ENCODE data around the gene CISTR. TPM values are rescaled to one million over a fixed set of nuclear protein-coding genes. Genes with fewer than 3 reads are reported as not detected.
A peak's percentile ranks its signal among the peaks of the same experiment; 100 is the strongest.

The CISTR gene
- total RNA-seq, 1 donor from 2014 or later: not detected

- peaks cover 50% of the 10 kb centered on the region for H3K27me3 Mint-ChIP-seq (ENCODE audit: low read depth, unreplicated experiment)
- no peak for FAIRE-seq
These were observed 11.7 kb downstream of the CISTR start for GRCh38 chr12:53740130-53740491.

GRCh38 chr12:53739214-53740129, 12.3 kb downstream of the CISTR start:
- H3K4me1 Mint-ChIP-seq (ENCODE audit: low read depth, unreplicated experiment): peaks cover 3% of the 10 kb centered on the region
- H3K4me3 ChIP-seq (ENCODE audit: insufficient read depth, low read depth, low read length): no peak overlapping the region
- no peak overlapping the region for H3K9ac ChIP-seq (ENCODE audit: low read length)
- H3K9me3 Mint-ChIP-seq (ENCODE audit: unreplicated experiment): no peaks in the 10 kb centered on the region
- peaks cover 50% of the 10 kb centered on the region for H3K27me3 Mint-ChIP-seq (ENCODE audit: low read depth, unreplicated experiment)
- no peak overlapping the region for H3K27ac ChIP-seq (ENCODE audit: low read depth, low read length)
- H3K36me3 ChIP-seq (ENCODE audit: insufficient read depth, low read length): no peaks in the 10 kb centered on the region
- H3K27me3 ChIP-seq (ENCODE audit: insufficient read depth, low read length): peaks cover 78% of the 10 kb centered on the region
- DNase-seq (ENCODE audit: low read depth) (no peak), FAIRE-seq (no peak)
- H3K79me2 ChIP-seq (ENCODE audit: insufficient read depth, low read length): no peaks in the 10 kb centered on the region
- H4K20me1 ChIP-seq (ENCODE audit: insufficient read depth, low read length): peaks cover 4% of the 10 kb centered on the region
- no peaks in the 10 kb centered on the region for H3K9me3 ChIP-seq (ENCODE audit: insufficient read depth, low read depth, low read length)
- no peaks in the 10 kb centered on the region for H3K4me1 ChIP-seq (ENCODE audit: insufficient read depth, low read length)
- H3K27ac Mint-ChIP-seq (ENCODE audit: unreplicated experiment): no peak overlapping the region
- H2AFZ ChIP-seq (ENCODE audit: low read depth, low read length): no peak overlapping the region
- no peaks in the 10 kb centered on the region for H3K36me3 Mint-ChIP-seq (ENCODE audit: low read depth, unreplicated experiment)
- H3K4me3 Mint-ChIP-seq (ENCODE audit: unreplicated experiment): peak overlapping the region; percentile 25
- TF ChIP-seq CTCF (IDR thresholded peaks at IDR 0.05; ENCODE audit: insufficient read depth, low read depth, low read length) (no peak), EZH2 (IDR thresholded peaks at IDR 0.05; ENCODE audit: insufficient read depth, low read length) (no peak)
- no peak overlapping the region for H3K4me2 ChIP-seq (ENCODE audit: low read length)

More at GRCh38 chr12:53740130-53740491, 11.7 kb downstream of the CISTR start:
- Histone ChIP-seq H2AFZ (ENCODE audit: low read depth, low read length) (no peak overlapping the region), H4K20me1 (ENCODE audit: insufficient read depth, low read length) (peaks cover 4% of the 10 kb centered on the region), H3K27ac (ENCODE audit: low read depth, low read length) (no peak overlapping the region), H3K4me1 (ENCODE audit: insufficient read depth, low read length) (no peaks in the 10 kb centered on the region), H3K79me2 (ENCODE audit: insufficient read depth, low read length) (no peaks in the 10 kb centered on the region), H3K4me2 (ENCODE audit: low read length) (no peak overlapping the region), H3K27me3 (ENCODE audit: insufficient read depth, low read length) (peaks cover 79% of the 10 kb centered on the region), H3K4me3 (ENCODE audit: insufficient read depth, low read depth, low read length) (no peak overlapping the region), H3K9me3 (ENCODE audit: insufficient read depth, low read depth, low read length) (no peaks in the 10 kb centered on the region), H3K9ac (ENCODE audit: low read length) (no peak overlapping the region), H3K36me3 (ENCODE audit: insufficient read depth, low read length) (no peaks in the 10 kb centered on the region)
- DNase-seq (ENCODE audit: low read depth): no peak
- peaks cover 3% of the 10 kb centered on the region for H3K4me1 Mint-ChIP-seq (ENCODE audit: low read depth, unreplicated experiment)
- no peaks in the 10 kb centered on the region for H3K9me3 Mint-ChIP-seq (ENCODE audit: unreplicated experiment)
- no peaks in the 10 kb centered on the region for H3K36me3 Mint-ChIP-seq (ENCODE audit: low read depth, unreplicated experiment)
- H3K27ac Mint-ChIP-seq (ENCODE audit: unreplicated experiment): no peak overlapping the region
- TF ChIP-seq CTCF (IDR thresholded peaks at IDR 0.05; ENCODE audit: insufficient read depth, low read depth, low read length) (no peak), EZH2 (IDR thresholded peaks at IDR 0.05; ENCODE audit: insufficient read depth, low read length) (no peak)
- no peak overlapping the region for H3K4me3 Mint-ChIP-seq (ENCODE audit: unreplicated experiment)

All from astrocyte (in vitro differentiated cells and primary cell).